Keratinocyte (primary cell): ENCODE measurements around the gene SETD1B.

Source experiments
- CTCF ChIP-seq, 3 experiments: IDR thresholded peaks in 1 of 3; conservative IDR thresholded peaks in 1 of 3; optimal IDR thresholded peaks in 1 of 3; 2 replicates in 2 of 3; 3 replicates in 1 of 3; pipeline versions ENCODE3 to v1.5.1; 2011; ENCODE audit warnings: low read length in 3 of 3, mild to moderate bottlenecking in 3 of 3, moderate library complexity in 2 of 3, control low read depth in 1 of 3, inconsistent platforms in 1 of 3; ENCODE audit not compliant: insufficient read depth in 2 of 3; ENCODE audit errors: extremely low read depth in 1 of 3
- EZH2 ChIP-seq: IDR thresholded peaks from one replicate; pipeline ENCODE4 v1.6.1; 2012; ENCODE audit warnings: inconsistent platforms, mild to moderate bottlenecking, low read length, moderate library complexity

- TF ChIP-seq CTCF (optimal IDR thresholded peaks at IDR 0.05 in 1 of 3, IDR thresholded peaks at IDR 0.05 in 1 of 3, conservative IDR thresholded peaks at IDR 0.05 in 1 of 3; ENCODE audit: extremely low read depth in 1 of 3, insufficient read depth in 2 of 3, low read length in 3 of 3) = no peak
- TF ChIP-seq EZH2 = no peak
These were observed 19.9 kb downstream of the SETD1B start for GRCh38 chr12:121823727-121824115.
